ENCODE data around the gene PDZK1IP1. TPM values are rescaled to one million over a fixed set of nuclear protein-coding genes. Genes with fewer than 3 reads are reported as not detected.

The PDZK1IP1 gene
- total and polyA plus RNA-seq, 2 of the 13 experiments (the other 11 are each of a cell fraction or from before 2014, with no cell fraction given) = 0.24 to 1.6 TPM

DNA sequence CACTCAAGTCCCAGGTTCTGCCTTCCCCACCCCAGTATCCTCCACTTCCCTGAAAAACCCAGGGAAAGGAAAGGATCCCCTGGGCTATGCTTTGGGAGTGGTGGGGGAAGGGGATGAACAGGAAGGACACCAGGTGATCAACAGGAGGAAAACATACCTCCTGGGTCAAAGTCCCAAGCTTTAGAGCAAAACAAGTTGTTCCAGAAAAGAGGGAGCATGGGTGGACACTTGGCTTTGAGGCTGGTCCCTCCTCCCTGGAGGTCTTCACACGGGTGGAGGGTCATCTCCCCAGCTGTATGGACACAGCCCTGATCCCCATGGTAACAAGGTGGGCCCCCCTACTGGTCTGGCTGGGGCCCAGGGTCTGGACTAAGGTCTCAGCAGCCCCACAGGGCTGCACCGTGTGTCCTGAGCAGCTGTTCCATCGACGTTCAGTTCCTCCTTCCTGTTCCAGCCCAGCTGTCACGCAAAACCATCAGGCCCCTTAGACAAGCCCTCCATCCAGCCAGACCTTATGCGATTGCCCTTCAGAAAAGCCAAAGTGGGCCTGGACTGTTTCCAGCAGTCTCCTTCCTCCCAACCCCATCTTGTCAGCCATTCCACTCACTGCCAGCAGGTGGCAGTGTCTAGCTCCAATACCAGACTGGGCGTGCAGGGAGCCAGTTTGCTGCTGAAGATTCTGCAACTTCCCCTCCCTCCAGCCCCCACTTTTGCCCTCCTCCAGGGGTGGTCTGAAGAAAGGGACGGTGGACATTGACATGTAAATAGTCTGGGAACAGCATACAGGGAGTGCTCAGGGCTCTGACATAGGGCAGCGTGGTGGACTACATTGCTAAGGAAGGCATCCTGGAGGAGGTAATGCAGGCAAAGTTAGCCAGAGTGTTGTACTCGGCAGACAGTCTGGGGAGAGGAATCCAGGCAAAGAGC lies 2.9 kb upstream of the PDZK1IP1 start (continued):
- TF ChIP-seq, protein P1, sequence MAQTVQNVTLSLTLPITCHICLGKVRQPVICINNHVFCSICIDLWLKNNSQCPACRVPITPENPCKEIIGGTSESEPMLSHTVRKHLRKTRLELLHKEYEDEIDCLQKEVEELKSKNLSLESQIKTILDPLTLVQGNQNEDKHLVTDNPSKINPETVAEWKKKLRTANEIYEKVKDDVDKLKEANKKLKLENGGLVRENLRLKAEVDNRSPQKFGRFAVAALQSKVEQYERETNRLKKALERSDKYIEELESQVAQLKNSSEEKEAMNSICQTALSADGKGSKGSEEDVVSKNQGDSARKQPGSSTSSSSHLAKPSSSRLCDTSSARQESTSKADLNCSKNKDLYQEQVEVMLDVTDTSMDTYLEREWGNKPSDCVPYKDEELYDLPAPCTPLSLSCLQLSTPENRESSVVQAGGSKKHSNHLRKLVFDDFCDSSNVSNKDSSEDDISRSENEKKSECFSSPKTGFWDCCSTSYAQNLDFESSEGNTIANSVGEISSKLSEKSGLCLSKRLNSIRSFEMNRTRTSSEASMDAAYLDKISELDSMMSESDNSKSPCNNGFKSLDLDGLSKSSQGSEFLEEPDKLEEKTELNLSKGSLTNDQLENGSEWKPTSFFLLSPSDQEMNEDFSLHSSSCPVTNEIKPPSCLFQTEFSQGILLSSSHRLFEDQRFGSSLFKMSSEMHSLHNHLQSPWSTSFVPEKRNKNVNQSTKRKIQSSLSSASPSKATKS (CRISPR knock-in tag; IDR thresholded peaks at IDR 0.05) = no peak
- TF ChIP-seq, protein P2, sequence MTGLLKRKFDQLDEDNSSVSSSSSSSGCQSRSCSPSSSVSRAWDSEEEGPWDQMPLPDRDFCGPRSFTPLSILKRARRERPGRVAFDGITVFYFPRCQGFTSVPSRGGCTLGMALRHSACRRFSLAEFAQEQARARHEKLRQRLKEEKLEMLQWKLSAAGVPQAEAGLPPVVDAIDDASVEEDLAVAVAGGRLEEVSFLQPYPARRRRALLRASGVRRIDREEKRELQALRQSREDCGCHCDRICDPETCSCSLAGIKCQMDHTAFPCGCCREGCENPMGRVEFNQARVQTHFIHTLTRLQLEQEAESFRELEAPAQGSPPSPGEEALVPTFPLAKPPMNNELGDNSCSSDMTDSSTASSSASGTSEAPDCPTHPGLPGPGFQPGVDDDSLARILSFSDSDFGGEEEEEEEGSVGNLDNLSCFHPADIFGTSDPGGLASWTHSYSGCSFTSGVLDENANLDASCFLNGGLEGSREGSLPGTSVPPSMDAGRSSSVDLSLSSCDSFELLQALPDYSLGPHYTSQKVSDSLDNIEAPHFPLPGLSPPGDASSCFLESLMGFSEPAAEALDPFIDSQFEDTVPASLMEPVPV (CRISPR knock-in tag; IDR thresholded peaks at IDR 0.05) = no peak
- TF ChIP-seq, protein P3, sequence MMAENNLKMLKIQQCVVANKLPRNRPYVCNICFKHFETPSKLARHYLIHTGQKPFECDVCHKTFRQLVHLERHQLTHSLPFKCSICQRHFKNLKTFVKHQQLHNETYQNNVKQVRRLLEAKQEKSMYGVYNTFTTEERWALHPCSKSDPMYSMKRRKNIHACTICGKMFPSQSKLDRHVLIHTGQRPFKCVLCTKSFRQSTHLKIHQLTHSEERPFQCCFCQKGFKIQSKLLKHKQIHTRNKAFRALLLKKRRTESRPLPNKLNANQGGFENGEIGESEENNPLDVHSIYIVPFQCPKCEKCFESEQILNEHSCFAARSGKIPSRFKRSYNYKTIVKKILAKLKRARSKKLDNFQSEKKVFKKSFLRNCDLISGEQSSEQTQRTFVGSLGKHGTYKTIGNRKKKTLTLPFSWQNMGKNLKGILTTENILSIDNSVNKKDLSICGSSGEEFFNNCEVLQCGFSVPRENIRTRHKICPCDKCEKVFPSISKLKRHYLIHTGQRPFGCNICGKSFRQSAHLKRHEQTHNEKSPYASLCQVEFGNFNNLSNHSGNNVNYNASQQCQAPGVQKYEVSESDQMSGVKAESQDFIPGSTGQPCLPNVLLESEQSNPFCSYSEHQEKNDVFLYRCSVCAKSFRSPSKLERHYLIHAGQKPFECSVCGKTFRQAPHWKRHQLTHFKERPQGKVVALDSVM (CRISPR knock-in tag; IDR thresholded peaks at IDR 0.05) = no peak
- TF ChIP-seq, protein P4, sequence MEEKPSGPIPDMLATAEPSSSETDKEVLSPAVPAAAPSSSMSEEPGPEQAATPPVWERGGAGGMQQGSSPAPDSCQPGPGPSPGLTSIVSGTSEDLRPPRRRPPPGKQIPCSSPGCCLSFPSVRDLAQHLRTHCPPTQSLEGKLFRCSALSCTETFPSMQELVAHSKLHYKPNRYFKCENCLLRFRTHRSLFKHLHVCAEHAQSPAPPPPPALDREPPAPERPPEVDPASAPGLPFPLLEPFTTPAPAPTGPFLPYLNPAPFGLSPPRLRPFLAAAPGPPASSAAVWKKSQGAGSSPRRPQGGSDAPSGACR (CRISPR knock-in tag; IDR thresholded peaks at IDR 0.05) = no peak
- TF ChIP-seq POLR2AphosphoS5 (IDR thresholded peaks at IDR 0.05; ENCODE audit: low read depth, low read length) = peak; percentile 46
- TF ChIP-seq FOSL2 (CRISPR knock-in tag; IDR thresholded peaks at IDR 0.05) = peak; percentile 25; the same call in 1 of the 2 replicates
- TF ChIP-seq PITX1 (CRISPR knock-in tag; IDR thresholded peaks at IDR 0.05) = peak; percentile 49
- peak; percentile 50; the same call in 1 of the 2 replicates for TF ChIP-seq MXD4 (CRISPR knock-in tag; IDR thresholded peaks at IDR 0.05)
- TF ChIP-seq ZNF160 (CRISPR knock-in tag; IDR thresholded peaks at IDR 0.05) = no peak
- TF ChIP-seq HOXA5 (CRISPR knock-in tag; IDR thresholded peaks at IDR 0.05) = no peak; the same call in 1 of the 2 replicates
- TF ChIP-seq ZNF44 (CRISPR knock-in tag; IDR thresholded peaks at IDR 0.05) = no peak
- TF ChIP-seq, protein P5, sequence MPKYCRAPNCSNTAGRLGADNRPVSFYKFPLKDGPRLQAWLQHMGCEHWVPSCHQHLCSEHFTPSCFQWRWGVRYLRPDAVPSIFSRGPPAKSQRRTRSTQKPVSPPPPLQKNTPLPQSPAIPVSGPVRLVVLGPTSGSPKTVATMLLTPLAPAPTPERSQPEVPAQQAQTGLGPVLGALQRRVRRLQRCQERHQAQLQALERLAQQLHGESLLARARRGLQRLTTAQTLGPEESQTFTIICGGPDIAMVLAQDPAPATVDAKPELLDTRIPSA (CRISPR knock-in tag; IDR thresholded peaks at IDR 0.05; ENCODE audit: borderline replicate concordance) = no peak
- peak; percentile 55; the same call in 1 of the 2 replicates for TF ChIP-seq ZNF274 (CRISPR knock-in tag; IDR thresholded peaks at IDR 0.05)
- TF ChIP-seq PCBP1 (IDR thresholded peaks at IDR 0.05; ENCODE audit: borderline replicate concordance, low read depth, low read length) = no peak
- TF ChIP-seq ERF (CRISPR knock-in tag; IDR thresholded peaks at IDR 0.05) = peak; percentile 45; the same call in 1 of the 2 replicates
- TF ChIP-seq ZNF749 (CRISPR knock-in tag; IDR thresholded peaks at IDR 0.05; ENCODE audit: borderline replicate concordance) = no peak
- no peak for TF ChIP-seq ZNF598 (CRISPR knock-in tag; IDR thresholded peaks at IDR 0.05; ENCODE audit: borderline replicate concordance)
- no peak for TF ChIP-seq NFYB (CRISPR knock-in tag; IDR thresholded peaks at IDR 0.05)
- TF ChIP-seq, protein P6, sequence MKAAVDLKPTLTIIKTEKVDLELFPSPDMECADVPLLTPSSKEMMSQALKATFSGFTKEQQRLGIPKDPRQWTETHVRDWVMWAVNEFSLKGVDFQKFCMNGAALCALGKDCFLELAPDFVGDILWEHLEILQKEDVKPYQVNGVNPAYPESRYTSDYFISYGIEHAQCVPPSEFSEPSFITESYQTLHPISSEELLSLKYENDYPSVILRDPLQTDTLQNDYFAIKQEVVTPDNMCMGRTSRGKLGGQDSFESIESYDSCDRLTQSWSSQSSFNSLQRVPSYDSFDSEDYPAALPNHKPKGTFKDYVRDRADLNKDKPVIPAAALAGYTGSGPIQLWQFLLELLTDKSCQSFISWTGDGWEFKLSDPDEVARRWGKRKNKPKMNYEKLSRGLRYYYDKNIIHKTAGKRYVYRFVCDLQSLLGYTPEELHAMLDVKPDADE (CRISPR knock-in tag; IDR thresholded peaks at IDR 0.05) = no peak; the same call in 1 of the 2 replicates
- no peak for TF ChIP-seq BRCA1 (CRISPR knock-in tag; IDR thresholded peaks at IDR 0.05)
- no peak for TF ChIP-seq TOPORS (CRISPR knock-in tag; IDR thresholded peaks at IDR 0.05)

All from HepG2 (cell line).